GM23338 (cell line): Measurements from ENCODE around the gene UBASH3B. TPM values are rescaled to one million over a fixed set of nuclear protein-coding genes. Genes with fewer than 3 reads are reported as not detected.

ENCODE experiments used
- ATAC-seq: fragments of 200-7000 bp; cut with Tn5 transposase; 3 replicates; pipeline ENCODE4 v1.9.1; 2020
- DNase-seq: peaks from one replicate; pipeline ENCODE4 v3.0.0-alpha.2; 2015; ENCODE audit warnings: low spot score
- H2AFZ ChIP-seq: fragments of 200-600 bp; sonication (generic); 2 replicates; pipeline ENCODE4 v1.8.0; 2016; ENCODE audit warnings: antibody characterized with exemption, mild to moderate bottlenecking, moderate library complexity
- H3F3A ChIP-seq: fragments of 200-600 bp; sonication (generic); replicated peaks from 2 replicates; pipeline ENCODE4 v1.8.0; 2017; ENCODE audit warnings: antibody characterized with exemption, mixed run types, low read depth
- H3K27ac ChIP-seq: fragments of 200-600 bp; sonication (generic); 2 replicates; pipeline ENCODE4 v1.6.1; 2016; ENCODE audit warnings: low read depth
- H3K27me3 ChIP-seq: fragments of 200-600 bp; sonication (generic); 2 replicates; pipeline ENCODE4 v1.8.0; 2016; ENCODE audit warnings: mild to moderate bottlenecking, mixed run types, moderate library complexity; ENCODE audit not compliant: insufficient read depth
- H3K36me3 ChIP-seq: fragments of 200-600 bp; sonication (generic); 2 replicates; pipeline ENCODE4 v1.8.0; 2016; ENCODE audit warnings: mild to moderate bottlenecking; ENCODE audit not compliant: insufficient read depth
- H3K4me1 ChIP-seq: fragments of 200-600 bp; sonication (generic); 2 replicates; pipeline ENCODE4 v1.8.0; 2016; ENCODE audit warnings: mild to moderate bottlenecking, moderate library complexity; ENCODE audit not compliant: insufficient read depth
- H3K4me2 ChIP-seq: fragments of 200-600 bp; sonication (generic); 2 replicates; pipeline ENCODE4 v1.7.1; 2017; ENCODE audit warnings: mixed run types
- H3K4me3 ChIP-seq: fragments of 200-600 bp; sonication (generic); 2 replicates; pipeline ENCODE4 v1.6.1; 2016; ENCODE audit warnings: mixed run types
- H3K79me2 ChIP-seq: fragments of 200-600 bp; sonication (generic); replicated peaks from 2 replicates; pipeline ENCODE4 v1.8.0; 2017; ENCODE audit warnings: mild to moderate bottlenecking; ENCODE audit not compliant: insufficient read depth
- H3K9me2 ChIP-seq: fragments of 200-600 bp; sonication (generic); 2 replicates; pipeline ENCODE4 v1.8.0; 2017; ENCODE audit not compliant: insufficient read depth
- H4K20me1 ChIP-seq: fragments of 200-600 bp; sonication (generic); replicated peaks from 2 replicates; pipeline ENCODE4 v1.8.0; 2017; ENCODE audit warnings: mild to moderate bottlenecking; ENCODE audit not compliant: insufficient read depth
- H3K27ac Mint-ChIP-seq: 2 replicates; pipeline ENCODE4 v1.8.0; 2020; ENCODE audit warnings: inconsistent platforms, mild to moderate bottlenecking, moderate library complexity, mixed read lengths
- H3K27me3 Mint-ChIP-seq: 3 replicates; pipeline ENCODE4 v1.8.0; 2022; ENCODE audit warnings: low read depth, mild to moderate bottlenecking, moderate library complexity, mixed read lengths, inconsistent platforms; ENCODE audit not compliant: insufficient read depth, poor library complexity
- H3K36me3 Mint-ChIP-seq: 3 replicates; pipeline ENCODE4 v1.8.0; 2021; ENCODE audit warnings: low read depth, mild to moderate bottlenecking, inconsistent platforms, moderate library complexity, mixed read lengths
- H3K4me1 Mint-ChIP-seq: 3 replicates; pipeline ENCODE4 v1.8.0; 2020; ENCODE audit warnings: mild to moderate bottlenecking, inconsistent platforms, mixed read lengths
- H3K4me3 Mint-ChIP-seq: 3 replicates; pipeline ENCODE4 v1.8.0; 2021; ENCODE audit warnings: moderate library complexity, mild to moderate bottlenecking, inconsistent platforms, mixed read lengths
- H3K9me3 Mint-ChIP-seq: 3 replicates; pipeline ENCODE4 v1.8.0; 2020; ENCODE audit warnings: moderate library complexity, mild to moderate bottlenecking, inconsistent platforms, mixed read lengths
- CREB1 ChIP-seq: fragments of 250-450 bp; sonication (Bioruptor Pico); IDR thresholded peaks from 2 replicates; pipeline ENCODE4 v1.5.0; 2020; ENCODE audit warnings: low read depth, mild to moderate bottlenecking, moderate library complexity
- ETS1 ChIP-seq: IDR thresholded peaks from 2 replicates; pipeline ENCODE4 v1.6.1; 2016; ENCODE audit warnings: antibody characterized with exemption
- EZH2 ChIP-seq: fragments of 200-600 bp; sonication (generic); IDR thresholded peaks from one replicate; pipeline ENCODE4 v1.8.0; 2017; ENCODE audit warnings: antibody characterized with exemption, mild to moderate bottlenecking, low read depth; ENCODE audit not compliant: unreplicated experiment
- EZH2phosphoT487 ChIP-seq: fragments of 200-600 bp; sonication (generic); IDR thresholded peaks from one replicate; pipeline ENCODE4 v1.8.1; 2018; ENCODE audit warnings: antibody characterized with exemption; ENCODE audit not compliant: unreplicated experiment
- JUNB ChIP-seq: IDR thresholded peaks from one replicate; pipeline ENCODE4 v1.6.1; 2016; ENCODE audit warnings: antibody characterized with exemption; ENCODE audit not compliant: unreplicated experiment
- NANOG ChIP-seq: IDR thresholded peaks from 2 replicates; pipeline ENCODE4 v1.6.1; 2016; ENCODE audit warnings: antibody characterized with exemption, borderline replicate concordance
- POLR2AphosphoS5 ChIP-seq: IDR thresholded peaks from 2 replicates; pipeline ENCODE4 v1.6.1; 2016; ENCODE audit warnings: antibody characterized with exemption, low read depth
- REST ChIP-seq: IDR thresholded peaks from one replicate; pipeline ENCODE4 v1.6.1; 2018; ENCODE audit warnings: antibody characterized with exemption; ENCODE audit not compliant: unreplicated experiment
- ZNF114 ChIP-seq: fragments of 250-450 bp; sonication (Bioruptor Pico); IDR thresholded peaks from 2 replicates; pipeline ENCODE4 v1.5.0; 2020; ENCODE audit warnings: mild to moderate bottlenecking, moderate library complexity
- ZNF331 ChIP-seq: fragments of 250-450 bp; sonication (Bioruptor Pico); IDR thresholded peaks from 2 replicates; pipeline ENCODE4 v1.5.0; 2020; ENCODE audit warnings: low read depth, mild to moderate bottlenecking, moderate library complexity
- polyA plus RNA-seq: library from polyadenylated mRNA; unstranded; fragments of >200 nt; fragmentation: Nextera tagmentation; extraction: Ambion mirVana; gene quantifications from 2 replicates; pipeline ENCODE4 v1.2.1, GENCODE V29; 2016
- total RNA-seq: library from RNA; depleted of rRNA; stranded (reverse); fragments of >200 nt; shearing (Covaris generic); gene quantifications from 2 replicates; pipeline ENCODE4 v1.2.3, GENCODE V29; 2014

UBASH3B gene
- total and polyA plus RNA-seq, 2 experiments from 2014 or later, result 2.1 to 12.0 TPM

- TF ChIP-seq ETS1 (no peak), REST (no peak), EZH2phosphoT487 (no peak), EZH2 (no peak)
These were observed 154.3 kb downstream of the UBASH3B start (continued) for GRCh38 chr11:122809866-122810265.

GRCh38 chr11:122811721-122812120, 156.2 kb downstream of the UBASH3B start:
- H3K27me3 Mint-ChIP-seq, result peaks cover 3% of the 10 kb centered on the region
- peaks cover 41% of the 10 kb centered on the region for H3K4me1 Mint-ChIP-seq
- ATAC-seq, result no peak
- Histone ChIP-seq H4K20me1 (no peaks in the 10 kb centered on the region), H3K9me2 (no peaks in the 10 kb centered on the region), H3K4me2 (peak overlapping the region; percentile 30; the same call in 1 of the 2 replicates), H3K36me3 (no peaks in the 10 kb centered on the region), H3K4me1 (peaks cover 29% of the 10 kb centered on the region), H3K27me3 (no peaks in the 10 kb centered on the region), H3K27ac (peak overlapping the region; percentile 85; the same call in 1 of the 2 replicates), H3K4me3 (no peak overlapping the region), H2AFZ (no peak overlapping the region), H3F3A (no peaks in the 10 kb centered on the region; the same call in 1 of the 2 replicates), H3K79me2 (no peaks in the 10 kb centered on the region)
- DNase-seq, result no peak
- no peak overlapping the region; the same call in 1 of the 2 replicates for H3K27ac Mint-ChIP-seq
- H3K4me3 Mint-ChIP-seq, result no peak overlapping the region
- H3K9me3 Mint-ChIP-seq, result no peaks in the 10 kb centered on the region
- H3K36me3 Mint-ChIP-seq, result no peaks in the 10 kb centered on the region
- TF ChIP-seq CREB1 (CRISPR knock-in tag) (no peak), JUNB (no peak), EZH2phosphoT487 (no peak), POLR2AphosphoS5 (no peak), ETS1 (no peak), ZNF331 (no peak), REST (no peak), NANOG (no peak), ZNF114 (CRISPR knock-in tag) (no peak)
